ENCODE data around the gene SPACA1. TPM values are rescaled to one million over a fixed set of nuclear protein-coding genes. Genes with fewer than 3 reads are reported as not detected.

SPACA1 gene, protein sequence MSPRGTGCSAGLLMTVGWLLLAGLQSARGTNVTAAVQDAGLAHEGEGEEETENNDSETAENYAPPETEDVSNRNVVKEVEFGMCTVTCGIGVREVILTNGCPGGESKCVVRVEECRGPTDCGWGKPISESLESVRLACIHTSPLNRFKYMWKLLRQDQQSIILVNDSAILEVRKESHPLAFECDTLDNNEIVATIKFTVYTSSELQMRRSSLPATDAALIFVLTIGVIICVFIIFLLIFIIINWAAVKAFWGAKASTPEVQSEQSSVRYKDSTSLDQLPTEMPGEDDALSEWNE
- not detected for total RNA-seq

DNA sequence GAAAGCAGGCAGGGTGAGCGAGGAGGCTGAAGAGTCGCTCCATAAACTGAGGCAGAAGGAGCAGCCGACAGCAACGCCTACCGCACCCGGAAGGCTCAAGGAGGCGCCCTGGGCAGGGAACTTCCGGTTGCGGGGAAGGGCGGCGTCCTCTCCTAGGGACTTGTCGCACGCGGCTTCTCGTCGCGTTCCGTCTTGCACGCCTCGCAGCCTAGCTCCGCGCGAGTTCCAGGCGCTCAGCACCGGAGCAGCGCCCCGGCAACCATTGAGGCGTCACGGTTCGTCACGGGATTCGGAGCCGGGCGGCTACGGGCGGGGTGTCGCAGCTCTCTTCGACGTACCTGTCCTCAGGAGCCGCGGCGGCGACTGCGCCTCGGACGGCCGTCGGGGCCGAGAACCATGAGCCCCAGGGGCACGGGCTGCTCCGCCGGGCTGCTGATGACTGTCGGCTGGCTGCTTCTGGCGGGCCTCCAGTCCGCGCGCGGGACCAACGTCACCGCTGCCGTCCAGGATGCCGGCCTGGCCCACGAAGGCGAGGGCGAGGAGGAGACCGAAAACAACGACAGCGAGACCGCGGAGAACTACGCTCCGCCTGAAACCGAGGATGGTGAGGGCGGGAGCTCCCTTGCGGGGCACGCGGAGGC lies at the start of gene SPACA1:
TSS of gene SPACA1 (plus strand) at position 332 of the 641 bp plus-strand sequence. CDS start at position 397, 65 bp downstream.

Other genes with a start within 250 kb of the SPACA1 start
- gene CNR1, start 118.5 kb downstream of the SPACA1 start, total RNA-seq = 0.53 TPM